Stimulated activated naive CD4-positive, alpha-beta T cell (primary cell): ENCODE results near the gene PTK7.

Experiments
- DNase-seq, 6 experiments: peaks; one replicate each; lab custom pipeline; 2025; lab: John Stamatoyannopoulos, UW

Gene PTK7

GRCh38 chr6:43207286-43207685 is 131.2 kb downstream of the PTK7 start:
- no peak for DNase-seq
